ENCODE results near the gene GJA4. TPM values are rescaled to one million over a fixed set of nuclear protein-coding genes. Genes with fewer than 3 reads are reported as not detected.
A peak's percentile ranks its signal among the peaks of the same experiment; 100 is the strongest.

GJA4 gene
- 1 to 10 TPM; 9.0 TPM for total RNA-seq
- polyA plus RNA-seq (2013, experiment 1 of 2): 7.8 TPM
- 6.7 TPM for polyA plus RNA-seq (2013, experiment 2 of 2)
- long read RNA-seq, experiment 1, partial matches to known transcripts: 5 of 5 reads
- long read RNA-seq, experiment 1, other reads (novel, unspliced or antisense): 0 of 5 reads
- long read RNA-seq, experiment 2, transcript GJA4-201 (2 exons, 1,622 nt): major isoform, 6 of 7 reads
- long read RNA-seq, experiment 2, partial matches to known transcripts: 0 of 7 reads
- long read RNA-seq, experiment 2, other reads (novel, unspliced or antisense): 1 of 7 reads
- long read RNA-seq, experiment 3, transcript GJA4-201 (2 exons, 1,622 nt): major isoform, 25 of 30 reads
- long read RNA-seq, experiment 3, partial matches to known transcripts: 1 of 30 reads
- long read RNA-seq, experiment 3, other reads (novel, unspliced or antisense): 1 of 30 reads
- long read RNA-seq, experiment 4, transcript GJA4-202 (2 exons, 1,059 nt): minor isoform, 5 of 40 reads
- long read RNA-seq, experiment 4, transcript GJA4-201 (2 exons, 1,622 nt): major isoform, 32 of 40 reads
- long read RNA-seq, experiment 4, partial matches to known transcripts: 3 of 40 reads
- long read RNA-seq, experiment 4, other reads (novel, unspliced or antisense): 0 of 40 reads

DNA sequence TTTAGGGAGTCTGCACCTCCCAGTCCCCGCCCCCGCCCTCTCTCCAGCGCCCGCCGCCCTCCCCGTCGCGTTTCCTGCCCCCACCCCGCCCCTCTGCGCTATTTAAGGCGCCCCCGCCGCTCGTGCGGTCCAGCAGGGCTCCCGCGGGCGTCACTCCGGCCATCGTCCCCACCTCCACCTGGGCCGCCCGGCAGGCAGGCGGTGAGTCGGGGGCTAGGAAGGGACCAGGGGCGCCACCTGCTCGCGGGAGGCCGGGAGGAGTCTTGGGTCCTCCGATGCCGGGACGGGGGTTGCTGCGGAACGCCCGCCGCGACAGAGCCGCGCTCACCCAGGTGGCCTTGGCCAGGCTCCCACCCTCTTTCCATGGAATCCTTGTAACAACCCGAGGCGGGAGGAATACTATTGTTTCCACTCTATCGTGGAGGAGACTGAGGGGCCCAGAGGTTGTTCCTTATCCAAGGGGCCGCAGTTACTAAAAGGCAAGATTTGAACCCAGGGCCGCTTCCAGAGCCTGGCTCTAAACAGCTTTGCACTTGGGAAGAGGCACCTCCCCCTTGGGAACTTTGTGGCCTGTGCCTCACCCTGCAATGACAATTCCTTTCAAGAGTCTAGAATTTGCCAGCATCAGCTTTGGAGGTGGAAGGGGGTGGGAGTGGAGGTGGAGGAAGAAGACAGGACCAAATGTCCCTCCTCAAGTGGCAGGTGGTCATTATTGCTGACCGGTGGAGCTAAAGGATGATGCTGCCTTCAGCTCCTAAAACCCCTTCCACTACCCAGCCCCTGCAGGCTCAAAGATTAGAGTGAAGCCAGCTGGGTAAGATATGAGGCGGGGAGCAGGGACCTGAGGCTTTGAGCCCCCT is at the start of gene GJA4:
Gene GJA4, plus strand, starts transcription at position 132 of the 860 bp plus-strand sequence. CDS start 1,215 bp downstream, outside the sequence.
- Mint-ChIP-seq H3K27me3 (ENCODE audit: insufficient read depth) (peaks cover 33% of the 10 kb centered on the region), H3K9me3 (no peaks in the 10 kb centered on the region), H3K4me3 (peak within 1 kb of the TSS; percentile 57), H3K36me3 (ENCODE audit: low read depth) (peaks cover 5% of the 10 kb centered on the region), H3K27ac (peak within 1 kb of the TSS; percentile 45), H3K4me1 (peaks cover 24% of the 10 kb centered on the region)
- Histone ChIP-seq H3K27ac (ENCODE audit: low read depth, low read length) (no peak within 1 kb of the TSS), H3K27me3 (ENCODE audit: control insufficient read depth, insufficient read depth, low read length, poor library complexity, severe bottlenecking) (no peaks in the 10 kb centered on the region), H3K9me3 (ENCODE audit: control insufficient read depth, low read length) (no peaks in the 10 kb centered on the region), H3K4me3 (ENCODE audit: low read length) (no peak within 1 kb of the TSS), H3K4me1 (ENCODE audit: control insufficient read depth, insufficient read depth, low read length) (no peaks in the 10 kb centered on the region), H3K36me3 (ENCODE audit: control insufficient read depth, insufficient read depth, low read length) (no peaks in the 10 kb centered on the region), H3K9ac (ENCODE audit: extremely low read depth, low read length, poor library complexity, severe bottlenecking) (no peak within 1 kb of the TSS)
- DNase-seq: peak; percentile 72
- 30 to 41% methylated on average over 19 to 44 of the region's 45 CpGs for WGBS, 2 experiments (ENCODE audit: insufficient coverage in 1 of 2, insufficient read length in 1 of 2)
- no peak for TF ChIP-seq CTCF (conservative IDR thresholded peaks at IDR 0.05)

GRCh38 chr1:34743775-34744174 is 49.0 kb upstream of the GJA4 start:
- no peaks in the 10 kb centered on the region for H3K9me3 ChIP-seq (ENCODE audit: control insufficient read depth, low read length)
- H3K4me3 ChIP-seq (ENCODE audit: low read length): no peak overlapping the region
- H3K9ac ChIP-seq (ENCODE audit: extremely low read depth, low read length, poor library complexity, severe bottlenecking): no peak overlapping the region
- no peaks in the 10 kb centered on the region for H3K27me3 ChIP-seq (ENCODE audit: control insufficient read depth, insufficient read depth, low read length, poor library complexity, severe bottlenecking)
- peaks cover 55% of the 10 kb centered on the region for H3K4me1 Mint-ChIP-seq
- 92 to 94% methylated on average over 4 to 6 of the region's 6 CpGs for WGBS, 2 experiments (ENCODE audit: insufficient coverage in 1 of 2, insufficient read length in 1 of 2)
- no peaks in the 10 kb centered on the region for H3K36me3 ChIP-seq (ENCODE audit: control insufficient read depth, insufficient read depth, low read length)
- TF ChIP-seq CTCF (conservative IDR thresholded peaks at IDR 0.05): no peak
- H3K4me3 Mint-ChIP-seq: no peak overlapping the region
- no peak overlapping the region for H3K27ac ChIP-seq (ENCODE audit: low read depth, low read length)
- peaks cover 24% of the 10 kb centered on the region for H3K4me1 ChIP-seq (ENCODE audit: control insufficient read depth, insufficient read depth, low read length)
- no peaks in the 10 kb centered on the region for H3K36me3 Mint-ChIP-seq (ENCODE audit: low read depth)
- no peaks in the 10 kb centered on the region for H3K9me3 Mint-ChIP-seq
- H3K27ac Mint-ChIP-seq: no peak overlapping the region
- peak; percentile 36 for DNase-seq
- H3K27me3 Mint-ChIP-seq (ENCODE audit: insufficient read depth): peaks cover 2% of the 10 kb centered on the region

- Mint-ChIP-seq H3K36me3 (ENCODE audit: low read depth) (no peaks in the 10 kb centered on the region), H3K9me3 (no peaks in the 10 kb centered on the region), H3K27ac (no peak overlapping the region), H3K4me1 (peaks cover 54% of the 10 kb centered on the region), H3K27me3 (ENCODE audit: insufficient read depth) (peaks cover 2% of the 10 kb centered on the region), H3K4me3 (no peak overlapping the region)
- Histone ChIP-seq H3K27me3 (ENCODE audit: control insufficient read depth, insufficient read depth, low read length, poor library complexity, severe bottlenecking) (no peaks in the 10 kb centered on the region), H3K36me3 (ENCODE audit: control insufficient read depth, insufficient read depth, low read length) (no peaks in the 10 kb centered on the region), H3K4me1 (ENCODE audit: control insufficient read depth, insufficient read depth, low read length) (peaks cover 20% of the 10 kb centered on the region), H3K9me3 (ENCODE audit: control insufficient read depth, low read length) (no peaks in the 10 kb centered on the region), H3K27ac (ENCODE audit: low read depth, low read length) (no peak overlapping the region), H3K9ac (ENCODE audit: extremely low read depth, low read length, poor library complexity, severe bottlenecking) (no peak overlapping the region), H3K4me3 (ENCODE audit: low read length) (no peak overlapping the region)
- TF ChIP-seq CTCF (conservative IDR thresholded peaks at IDR 0.05): no peak
- WGBS, 2 experiments (ENCODE audit: insufficient coverage in 1 of 2, insufficient read length in 1 of 2): 86 to 95% methylated on average over 1 to 3 of the region's 3 CpGs
- peak; percentile 20 for DNase-seq
Observed at GRCh38 chr1:34744851-34745250, 47.9 kb upstream of the GJA4 start.
